ENCODE measurements around the gene FER. TPM values are rescaled to one million over a fixed set of nuclear protein-coding genes. Genes with fewer than 3 reads are reported as not detected.

FER gene
- total and polyA plus RNA-seq, 10 of the 15 experiments (the other 5 are each of a cell fraction or from before 2014, with no cell fraction given): 4.4 to 19.1 (median 9.6) TPM

GRCh38 chr5:109161914-109162683, 414.4 kb downstream of the FER start (continued):
- TF ChIP-seq BCL3 (IDR thresholded peaks at IDR 0.05; ENCODE audit: borderline replicate concordance, insufficient read depth, low read depth, low read length, poor library complexity, severe bottlenecking): peak; percentile 82
- TF ChIP-seq GABPA (IDR thresholded peaks at IDR 0.05; ENCODE audit: low read depth): peak; percentile 87
- TF ChIP-seq CREM (IDR thresholded peaks at IDR 0.05; ENCODE audit: low read depth): peak; percentile 98
- peak; percentile 81 for TF ChIP-seq GATAD2B (conservative IDR thresholded peaks at IDR 0.05; ENCODE audit: low read depth)
- peak; percentile 95 for TF ChIP-seq ZNF217 (IDR thresholded peaks at IDR 0.05)
- peak; percentile 100 for TF ChIP-seq IKZF2 (IDR thresholded peaks at IDR 0.05)
- TF ChIP-seq SKIL (IDR thresholded peaks at IDR 0.05; ENCODE audit: low read depth, poor library complexity, severe bottlenecking): peak; percentile 77
- TF ChIP-seq RAD21 (IDR thresholded peaks at IDR 0.05; ENCODE audit: insufficient read depth, low read depth, low read length): 0 out of 2 replicates have a peak, but pooled peaks have one; percentile 10
- no peak for TF ChIP-seq STAT3 (IDR thresholded peaks at IDR 0.05; ENCODE audit: low read depth, low read length)
- TF ChIP-seq BCL11A (IDR thresholded peaks at IDR 0.05; ENCODE audit: low read depth, low read length): peak; percentile 98; the same call in 1 of the 2 replicates
- peak; percentile 91 for TF ChIP-seq TBL1XR1 (IDR thresholded peaks at IDR 0.05; ENCODE audit: low read depth, low read length)
- TF ChIP-seq BCLAF1 (IDR thresholded peaks at IDR 0.05): no peak
- TF ChIP-seq ATF2 (IDR thresholded peaks at IDR 0.05; ENCODE audit: low read length): peak; percentile 100
- no peak for TF ChIP-seq ETV6 (conservative IDR thresholded peaks at IDR 0.05 in 1 of 2, IDR thresholded peaks at IDR 0.05 in 1 of 2; ENCODE audit: borderline replicate concordance in 1 of 2, low read depth in 1 of 2)
- TF ChIP-seq PML (IDR thresholded peaks at IDR 0.05; ENCODE audit: low read length): peak; percentile 97
- peak; percentile 78 for TF ChIP-seq EED (IDR thresholded peaks at IDR 0.05; ENCODE audit: low read depth)
- peak; percentile 95 for TF ChIP-seq BACH1 (IDR thresholded peaks at IDR 0.05; ENCODE audit: borderline replicate concordance)
- TF ChIP-seq POLR2AphosphoS5 (IDR thresholded peaks at IDR 0.05; ENCODE audit: low read length): no peak
- peak; percentile 100 for TF ChIP-seq JUNB (IDR thresholded peaks at IDR 0.05)
- TF ChIP-seq CEBPB (IDR thresholded peaks at IDR 0.05; ENCODE audit: borderline replicate concordance in 1 of 2, low read depth in 2 of 2, low read length in 2 of 2): peak in 1 of 2 experiments; percentile 100; a peak in 2 of 4 replicates
- peak; percentile 68 for TF ChIP-seq CBFB (IDR thresholded peaks at IDR 0.05; ENCODE audit: low read depth)
- TF ChIP-seq HDAC2 (IDR thresholded peaks at IDR 0.05): no peak
- peak; percentile 84; the same call in 1 of the 2 replicates for TF ChIP-seq CBX5 (IDR thresholded peaks at IDR 0.05; ENCODE audit: low read depth)
